Measurements from ENCODE around the gene PRELID3B.

Gene PRELID3B

DNA sequence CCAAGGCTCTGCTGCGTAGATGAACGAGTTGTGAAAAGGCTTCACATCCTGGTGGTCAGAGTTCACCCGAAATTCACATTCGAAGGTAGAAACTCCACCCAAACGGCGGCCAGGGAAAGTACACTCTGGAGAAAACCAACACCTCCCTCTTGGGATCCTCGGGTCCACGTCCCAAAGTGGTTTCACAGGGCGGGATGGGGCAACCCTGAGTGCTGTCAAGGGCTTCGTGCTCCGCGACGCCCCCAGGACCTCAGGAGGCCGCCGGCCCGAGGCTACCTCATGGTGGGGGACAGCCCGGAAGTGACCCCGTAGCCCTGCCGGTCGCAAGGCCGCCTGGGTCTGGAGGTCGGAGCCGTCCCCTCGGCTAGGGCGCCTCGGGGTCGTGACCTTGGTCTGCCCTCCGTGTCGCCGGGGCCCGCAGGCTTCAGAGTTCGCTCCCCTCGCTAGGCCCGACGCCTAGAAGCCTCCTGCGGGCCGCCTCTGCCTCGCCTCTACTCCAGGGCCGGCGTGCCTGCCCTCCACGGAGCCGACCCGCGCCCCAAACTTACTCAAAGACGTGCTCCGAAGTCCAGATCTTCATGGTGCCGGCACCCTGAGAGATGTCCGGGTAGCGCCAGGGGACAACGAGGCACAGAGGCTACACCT is at the start of gene PRELID3B:
Gene PRELID3B (minus strand): TSS at position 636 of the 645 bp plus-strand sequence. CDS start 56 bp downstream, at position 580.
- no peak for DNase-seq

DNA sequence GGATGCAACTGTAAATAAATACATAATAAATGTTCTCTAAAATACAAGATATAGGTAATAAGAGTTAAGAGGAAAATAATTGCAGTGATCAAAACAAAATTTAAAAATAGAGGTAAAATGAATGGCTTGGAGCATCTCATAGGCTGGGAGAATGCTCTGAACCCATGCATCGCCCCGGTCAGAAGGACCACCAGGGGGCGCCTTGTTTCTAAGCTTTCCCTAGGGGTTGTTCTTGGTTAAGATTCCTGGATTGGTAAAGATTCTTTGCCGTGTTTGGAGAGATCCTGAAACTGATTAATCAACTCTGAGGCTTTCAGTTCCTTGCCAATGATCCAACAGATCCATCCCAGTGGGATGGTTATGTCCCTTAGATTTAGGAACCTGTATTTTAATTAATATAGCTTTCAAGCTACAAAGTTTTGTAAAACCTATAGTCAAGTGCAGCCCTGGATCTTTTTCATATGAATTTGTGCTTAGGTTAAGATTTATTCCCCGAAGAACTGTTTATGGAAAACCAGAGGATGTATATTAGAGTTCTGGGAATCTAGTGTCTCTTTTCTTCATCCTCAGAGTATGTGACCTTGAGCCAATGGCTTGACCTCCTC is 45.3 kb upstream of the PRELID3B start:
- peak; percentile 87 for DNase-seq

GRCh38 chr20:59086923-59087322 is 44.3 kb upstream of the PRELID3B start:
- no peak for DNase-seq

GRCh38 chr20:59084041-59084850 is 41.7 kb upstream of the PRELID3B start:
- DNase-seq = no peak

DNA sequence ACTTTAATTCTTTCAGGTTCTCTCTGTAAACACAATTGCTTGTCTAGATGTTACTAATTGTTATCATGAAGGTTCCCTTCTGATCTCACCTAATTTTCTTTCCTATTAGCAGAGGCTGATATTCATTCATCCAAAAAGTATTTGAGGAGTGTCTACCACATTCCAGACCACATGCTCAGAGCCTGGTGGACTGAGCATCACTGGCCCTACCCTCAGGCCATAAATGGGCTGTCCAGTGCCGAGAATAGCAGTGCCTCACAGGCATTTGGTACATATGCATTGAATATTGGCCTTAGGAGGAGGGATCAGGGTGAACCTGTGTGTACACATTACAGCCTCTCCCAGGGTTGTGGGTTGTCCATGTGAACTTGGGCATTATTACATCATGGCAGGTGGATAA is 40.4 kb upstream of the PRELID3B start:
- DNase-seq = no peak

DNA sequence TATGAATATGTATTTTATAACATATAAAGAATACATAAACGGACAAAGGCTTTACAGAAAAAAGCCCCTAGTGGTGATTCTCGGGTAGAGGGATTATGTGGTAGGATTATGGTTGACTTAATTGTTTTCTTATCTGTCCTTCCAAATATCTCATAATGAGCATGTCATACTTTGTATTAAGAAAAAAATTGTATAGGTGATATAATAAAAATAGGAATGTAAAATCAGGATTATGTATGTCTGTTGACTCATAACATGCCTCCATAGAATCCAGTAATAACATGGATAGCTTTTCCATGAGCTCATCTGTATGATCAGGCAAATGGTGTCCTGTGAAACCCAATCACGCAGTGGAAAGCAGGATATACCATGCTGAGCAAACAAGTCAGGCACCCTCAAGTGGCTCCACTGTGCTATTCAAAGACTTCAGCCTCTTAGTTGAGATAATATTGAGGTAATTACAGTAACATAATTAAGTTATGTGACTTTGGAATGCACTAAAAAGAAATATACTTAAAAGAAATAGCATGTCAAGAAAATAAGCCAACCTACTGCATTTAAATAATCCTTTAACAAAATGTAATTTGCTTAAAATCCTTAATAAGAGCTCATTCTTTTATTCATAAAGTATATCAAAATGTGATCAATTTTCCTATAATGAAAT is 39.6 kb upstream of the PRELID3B start:
- no peak for DNase-seq

DNA sequence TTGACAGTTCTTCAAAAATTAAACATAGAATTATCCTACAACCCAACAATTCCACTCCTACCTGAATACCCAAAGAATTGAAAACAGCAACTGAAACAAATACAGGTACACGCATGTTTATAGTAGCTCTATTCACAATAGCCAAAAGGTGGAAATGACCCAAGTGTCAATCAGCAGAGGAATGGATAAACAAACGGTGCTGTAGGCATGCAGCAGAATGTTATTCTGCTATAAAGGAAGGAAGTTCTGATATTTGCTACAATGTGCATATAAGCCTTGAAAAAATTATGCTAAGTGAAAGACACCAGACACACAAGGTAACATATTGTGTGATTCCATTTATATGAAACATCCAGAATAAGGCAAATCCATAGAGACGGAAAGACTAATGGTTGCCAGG is 38.5 kb upstream of the PRELID3B start:
- no peak for DNase-seq

DNA sequence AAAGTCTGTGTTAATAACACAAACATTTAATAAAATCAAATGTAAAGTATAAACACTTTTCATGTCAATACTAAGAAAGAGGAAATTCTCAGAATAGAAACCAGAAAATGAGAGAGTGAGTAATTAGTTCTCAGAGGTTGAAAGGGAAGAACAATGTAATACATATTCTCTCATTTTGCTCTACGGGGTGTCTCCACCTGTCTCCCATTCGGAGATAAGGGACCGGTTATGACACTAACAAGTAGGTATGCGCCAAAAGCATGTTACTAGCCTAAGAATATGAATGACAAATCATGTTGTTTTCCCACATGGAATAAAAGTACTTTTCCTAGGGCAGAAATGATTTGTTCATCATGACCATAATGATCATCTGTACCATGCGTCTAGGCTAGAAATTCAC is 35.6 kb upstream of the PRELID3B start:
- DNase-seq = no peak

GRCh38 chr20:59077705-59078104 is 35.1 kb upstream of the PRELID3B start:
- DNase-seq = no peak

DNA sequence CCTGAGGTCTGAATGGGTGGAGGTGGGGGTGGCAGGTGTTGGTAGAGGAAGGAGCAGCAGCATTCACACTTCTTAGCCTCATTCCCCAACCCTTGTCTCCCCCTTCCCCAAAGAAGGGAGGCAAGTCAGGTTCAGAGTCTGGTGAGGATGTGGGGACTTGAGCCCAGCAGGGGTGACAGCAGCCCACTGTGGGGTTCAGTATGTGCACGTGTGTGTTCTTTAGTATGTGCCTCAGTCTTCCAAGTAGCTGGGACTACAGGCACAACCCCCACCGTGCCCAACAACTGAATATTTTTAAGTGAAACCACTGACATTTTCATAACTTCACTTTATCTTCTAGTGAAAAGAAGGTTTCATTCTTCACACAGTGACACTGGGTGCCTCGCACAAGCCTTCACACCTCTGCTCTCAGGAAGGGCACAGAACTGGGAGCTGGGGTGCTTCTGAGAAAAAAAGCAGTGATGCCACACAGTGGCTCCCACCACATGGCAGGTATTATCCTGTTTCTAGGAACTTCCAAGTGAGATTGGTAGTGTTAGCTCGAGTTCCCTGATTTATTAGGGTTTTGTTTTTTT is 33.4 kb upstream of the PRELID3B start:
- no peak for DNase-seq

DNA sequence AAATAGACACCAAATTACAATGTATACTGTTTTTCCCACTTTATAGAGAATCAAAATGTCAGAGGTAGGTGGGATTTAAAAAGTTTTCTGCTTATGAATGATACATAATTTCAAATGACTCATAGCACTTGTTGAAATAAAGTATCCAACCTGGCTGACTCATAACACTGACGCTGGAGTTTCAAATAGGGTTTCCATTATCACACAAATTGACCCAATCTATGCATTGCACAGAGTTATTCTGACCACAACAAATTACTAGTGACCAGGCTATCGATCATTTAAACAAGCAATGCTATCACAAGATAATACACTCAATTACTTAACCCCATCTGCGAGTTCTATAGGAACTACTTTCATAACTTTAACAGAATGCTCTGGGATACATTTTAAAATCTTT is 31.9 kb upstream of the PRELID3B start:
- no peak for DNase-seq

DNA sequence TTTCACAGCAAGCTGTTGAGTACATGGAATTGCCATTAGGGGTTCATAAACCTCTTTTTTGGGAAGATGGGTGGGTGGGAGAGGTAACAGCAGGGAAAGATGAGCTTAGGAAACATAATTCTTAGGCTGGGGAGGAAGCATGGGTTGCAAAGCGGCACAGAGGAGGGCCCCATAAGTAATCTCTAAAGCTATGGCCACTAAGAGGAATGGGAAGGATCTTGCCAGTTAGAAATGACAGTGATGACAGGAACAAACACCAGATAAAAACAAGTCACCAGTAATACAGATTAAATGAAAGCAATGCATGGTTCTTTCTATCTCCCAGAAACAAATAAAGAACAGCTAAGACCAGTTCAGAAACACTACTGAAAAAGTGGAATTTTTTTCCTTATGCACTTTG is 31.0 kb upstream of the PRELID3B start:
- no peak for DNase-seq

DNA sequence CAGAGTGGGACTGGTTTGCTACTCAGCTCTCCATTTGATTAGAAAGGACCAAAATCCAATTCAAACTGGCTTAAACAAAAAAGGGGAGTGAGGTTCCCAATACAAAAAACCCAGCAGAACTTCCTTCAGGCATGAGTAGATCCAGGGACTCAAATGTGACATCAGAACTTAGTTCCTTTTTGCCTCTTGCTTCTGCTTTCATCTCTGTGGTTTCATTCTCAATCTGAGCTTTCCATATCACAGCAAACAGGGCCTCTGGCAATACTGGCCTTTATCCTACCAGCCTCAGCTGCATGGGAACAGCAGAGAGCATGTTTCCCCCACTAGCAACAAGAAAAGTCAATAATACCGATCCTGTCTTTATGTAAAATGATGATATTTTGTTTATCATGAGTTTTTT is 28.6 kb upstream of the PRELID3B start:
- no peak for DNase-seq

GRCh38 chr20:59069026-59069425 is 26.4 kb upstream of the PRELID3B start:
- DNase-seq = no peak

DNA sequence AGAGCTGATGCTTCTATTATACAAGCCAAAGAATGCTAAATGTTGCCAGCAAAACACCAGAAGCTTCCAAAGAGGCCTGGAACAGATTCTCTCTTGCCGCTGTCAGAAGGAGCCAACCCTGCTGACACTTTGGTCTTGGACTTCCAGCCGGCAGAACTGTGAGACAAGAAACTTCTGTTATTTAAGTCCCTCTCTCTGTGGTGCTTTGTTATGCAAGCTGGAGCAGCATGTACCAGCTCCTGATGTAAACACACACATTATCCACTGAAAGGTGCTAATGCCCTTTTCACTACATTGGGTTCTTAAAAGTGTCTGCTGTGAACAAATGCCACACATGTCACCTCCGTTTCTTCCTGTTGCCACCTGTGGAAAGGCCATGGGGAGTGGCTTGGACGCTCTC is 25.9 kb upstream of the PRELID3B start:
- no peak for DNase-seq

- no peak for DNase-seq
Measured at GRCh38 chr20:59064214-59064722, 21.7 kb upstream of the PRELID3B start.

- no peak for DNase-seq
Measured at GRCh38 chr20:59063358-59064213, 21.0 kb upstream of the PRELID3B start.

DNA sequence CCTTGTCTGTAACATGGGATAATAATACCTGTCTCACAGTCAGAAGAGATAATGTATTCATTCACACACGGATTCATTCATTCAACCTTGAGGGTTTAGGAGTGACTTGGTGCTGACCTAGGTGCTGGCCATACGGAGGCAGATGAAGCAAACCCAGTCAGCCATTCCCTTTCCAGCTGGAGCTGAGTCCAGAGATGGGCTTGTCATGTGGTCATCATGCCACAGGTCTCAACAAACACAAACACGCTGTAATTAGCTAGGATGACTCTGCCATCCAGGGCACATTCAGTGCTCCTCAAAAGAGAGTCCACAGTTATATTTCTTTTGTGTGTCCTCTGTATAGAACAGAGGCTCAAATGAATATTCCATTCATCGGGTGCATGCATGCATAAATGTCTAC is 19.5 kb upstream of the PRELID3B start:
- no peak for DNase-seq

- no peak for DNase-seq
Measured at GRCh38 chr20:59055302-59055701, 12.7 kb upstream of the PRELID3B start.

DNA sequence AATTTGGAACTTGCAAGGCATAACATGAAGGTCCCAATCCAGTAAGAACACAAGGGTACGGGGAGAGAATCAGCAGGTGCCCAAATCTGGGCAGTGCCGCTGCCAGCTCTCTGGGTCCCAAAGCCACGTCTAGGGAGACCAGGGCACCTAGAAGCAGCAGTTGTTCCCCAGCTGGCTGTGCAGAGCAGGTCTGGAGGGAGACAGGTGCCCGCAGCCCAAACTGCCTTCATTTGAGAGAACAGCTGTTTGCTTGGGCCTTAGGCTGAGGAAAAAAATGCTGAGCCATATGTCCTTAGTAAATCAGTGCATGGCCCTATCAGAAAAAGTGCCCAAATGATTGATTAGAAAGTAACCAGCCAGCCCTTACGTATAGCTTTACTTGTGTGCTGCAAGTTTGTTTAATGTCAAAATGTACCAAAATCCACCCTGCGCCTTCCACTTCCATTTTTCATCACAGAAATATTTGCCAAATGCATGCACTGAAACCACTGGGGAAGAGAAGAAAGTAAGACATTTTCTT is 9.1 kb upstream of the PRELID3B start:
- no peak for DNase-seq

DNA sequence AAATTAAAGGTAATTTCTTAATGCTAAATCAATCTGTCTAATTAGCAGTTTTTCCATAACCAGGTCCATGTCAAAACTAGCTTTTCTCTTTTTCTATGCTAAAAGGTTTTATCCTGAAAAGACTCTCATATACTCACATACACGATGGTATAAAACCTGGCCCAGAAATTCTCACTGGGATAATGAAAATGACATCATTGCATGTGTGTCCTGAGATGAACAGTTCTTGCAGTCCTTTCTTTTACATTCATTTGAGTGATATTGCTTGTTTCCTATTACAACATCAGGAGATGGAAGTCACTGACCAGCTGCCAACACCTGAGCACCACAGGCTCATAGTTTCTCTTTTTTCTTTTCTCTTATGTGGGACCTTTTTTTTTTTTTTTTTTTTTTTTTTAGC is 7.9 kb upstream of the PRELID3B start:
- DNase-seq = no peak

GRCh38 chr20:59048681-59049030 is 6.1 kb upstream of the PRELID3B start:
- DNase-seq = no peak

Measured in stimulated activated CD4-positive, alpha-beta T cell treated with anti-CD3 and anti-CD28 coated beads, Interleukin-12 subunit alpha, Interleukin-12 subunit beta, amount 100 ng/mL, for 4 hours (primary cell).